Measurements from ENCODE around the gene MGAT4A.

DNA sequence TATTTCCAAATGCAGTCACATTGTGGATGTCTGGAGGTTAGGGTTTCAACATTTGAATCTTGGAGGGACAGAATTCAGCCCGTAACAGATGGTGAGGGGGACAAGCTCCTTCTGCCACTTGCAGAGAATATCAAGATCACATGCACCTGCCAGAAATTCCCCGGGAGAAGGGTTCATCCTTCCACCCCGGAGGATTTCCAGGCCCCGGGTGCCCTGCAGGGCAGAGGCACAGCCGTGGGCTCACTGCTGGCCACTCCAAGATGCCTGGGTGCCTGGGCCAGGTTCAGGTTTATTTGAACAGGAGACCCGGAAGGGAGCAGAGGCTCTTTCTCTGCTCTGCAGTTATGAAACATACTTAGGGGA lies 38.2 kb upstream of the MGAT4A start:
- TF ChIP-seq, protein P1, sequence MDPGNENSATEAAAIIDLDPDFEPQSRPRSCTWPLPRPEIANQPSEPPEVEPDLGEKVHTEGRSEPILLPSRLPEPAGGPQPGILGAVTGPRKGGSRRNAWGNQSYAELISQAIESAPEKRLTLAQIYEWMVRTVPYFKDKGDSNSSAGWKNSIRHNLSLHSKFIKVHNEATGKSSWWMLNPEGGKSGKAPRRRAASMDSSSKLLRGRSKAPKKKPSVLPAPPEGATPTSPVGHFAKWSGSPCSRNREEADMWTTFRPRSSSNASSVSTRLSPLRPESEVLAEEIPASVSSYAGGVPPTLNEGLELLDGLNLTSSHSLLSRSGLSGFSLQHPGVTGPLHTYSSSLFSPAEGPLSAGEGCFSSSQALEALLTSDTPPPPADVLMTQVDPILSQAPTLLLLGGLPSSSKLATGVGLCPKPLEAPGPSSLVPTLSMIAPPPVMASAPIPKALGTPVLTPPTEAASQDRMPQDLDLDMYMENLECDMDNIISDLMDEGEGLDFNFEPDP (CRISPR knock-in tag; IDR thresholded peaks at IDR 0.05): no peak
- TF ChIP-seq ZNF165 (CRISPR knock-in tag; IDR thresholded peaks at IDR 0.05; ENCODE audit: borderline replicate concordance) (no peak), HDAC2 (IDR thresholded peaks at IDR 0.05) (no peak), ZNF586 (CRISPR knock-in tag; conservative IDR thresholded peaks at IDR 0.05) (no peak), POLR2A (conservative IDR thresholded peaks at IDR 0.05) (no peak), FOXK2 (conservative IDR thresholded peaks at IDR 0.05 in 1 of 2, IDR thresholded peaks at IDR 0.05 in 1 of 2; ENCODE audit: low read depth in 2 of 2) (no peak), ZFP36 (IDR thresholded peaks at IDR 0.05; ENCODE audit: low read depth, low read length, partially characterized antibody) (no peak), KLF1 (tag; IDR thresholded peaks at IDR 0.05) (no peak)
- TF ChIP-seq, protein P2, sequence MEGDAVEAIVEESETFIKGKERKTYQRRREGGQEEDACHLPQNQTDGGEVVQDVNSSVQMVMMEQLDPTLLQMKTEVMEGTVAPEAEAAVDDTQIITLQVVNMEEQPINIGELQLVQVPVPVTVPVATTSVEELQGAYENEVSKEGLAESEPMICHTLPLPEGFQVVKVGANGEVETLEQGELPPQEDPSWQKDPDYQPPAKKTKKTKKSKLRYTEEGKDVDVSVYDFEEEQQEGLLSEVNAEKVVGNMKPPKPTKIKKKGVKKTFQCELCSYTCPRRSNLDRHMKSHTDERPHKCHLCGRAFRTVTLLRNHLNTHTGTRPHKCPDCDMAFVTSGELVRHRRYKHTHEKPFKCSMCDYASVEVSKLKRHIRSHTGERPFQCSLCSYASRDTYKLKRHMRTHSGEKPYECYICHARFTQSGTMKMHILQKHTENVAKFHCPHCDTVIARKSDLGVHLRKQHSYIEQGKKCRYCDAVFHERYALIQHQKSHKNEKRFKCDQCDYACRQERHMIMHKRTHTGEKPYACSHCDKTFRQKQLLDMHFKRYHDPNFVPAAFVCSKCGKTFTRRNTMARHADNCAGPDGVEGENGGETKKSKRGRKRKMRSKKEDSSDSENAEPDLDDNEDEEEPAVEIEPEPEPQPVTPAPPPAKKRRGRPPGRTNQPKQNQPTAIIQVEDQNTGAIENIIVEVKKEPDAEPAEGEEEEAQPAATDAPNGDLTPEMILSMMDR (IDR thresholded peaks at IDR 0.05 in 2 of 3, conservative IDR thresholded peaks at IDR 0.05 in 1 of 3; ENCODE audit: insufficient read depth in 2 of 3, low read depth in 1 of 3, low read length in 3 of 3): no peak

All from K562 (cell line).